ENCODE data around the gene ASS1.

Gene ASS1

GRCh38 chr9:130438382-130438981 lies 6.3 kb upstream of the ASS1 start:
- H3K4me3 ChIP-seq: no peak overlapping the region
- DNase-seq: no peak
- no peak overlapping the region for H3K27ac ChIP-seq
- H3K9me3 ChIP-seq: peaks cover 5 to 11% (median 9%) of the 10 kb centered on the region in 3 donors
- H3K4me1 ChIP-seq: peaks cover 0 to 4% (median 3%) of the 10 kb centered on the region in 4 donors
- no peaks in the 10 kb centered on the region for H3K36me3 ChIP-seq
- peaks cover 0 to 22% of the 10 kb centered on the region in 2 donors for H3K27me3 ChIP-seq
- TF ChIP-seq, protein P1, sequence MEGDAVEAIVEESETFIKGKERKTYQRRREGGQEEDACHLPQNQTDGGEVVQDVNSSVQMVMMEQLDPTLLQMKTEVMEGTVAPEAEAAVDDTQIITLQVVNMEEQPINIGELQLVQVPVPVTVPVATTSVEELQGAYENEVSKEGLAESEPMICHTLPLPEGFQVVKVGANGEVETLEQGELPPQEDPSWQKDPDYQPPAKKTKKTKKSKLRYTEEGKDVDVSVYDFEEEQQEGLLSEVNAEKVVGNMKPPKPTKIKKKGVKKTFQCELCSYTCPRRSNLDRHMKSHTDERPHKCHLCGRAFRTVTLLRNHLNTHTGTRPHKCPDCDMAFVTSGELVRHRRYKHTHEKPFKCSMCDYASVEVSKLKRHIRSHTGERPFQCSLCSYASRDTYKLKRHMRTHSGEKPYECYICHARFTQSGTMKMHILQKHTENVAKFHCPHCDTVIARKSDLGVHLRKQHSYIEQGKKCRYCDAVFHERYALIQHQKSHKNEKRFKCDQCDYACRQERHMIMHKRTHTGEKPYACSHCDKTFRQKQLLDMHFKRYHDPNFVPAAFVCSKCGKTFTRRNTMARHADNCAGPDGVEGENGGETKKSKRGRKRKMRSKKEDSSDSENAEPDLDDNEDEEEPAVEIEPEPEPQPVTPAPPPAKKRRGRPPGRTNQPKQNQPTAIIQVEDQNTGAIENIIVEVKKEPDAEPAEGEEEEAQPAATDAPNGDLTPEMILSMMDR (IDR thresholded peaks at IDR 0.05): no peak
- intact Hi-C loops (cut with DNase I; ENCODE audit: low total_unique reads): no loop called here

- H3K27ac ChIP-seq: no peak overlapping the region
- H3K9me3 ChIP-seq: peaks cover 5 to 11% (median 9%) of the 10 kb centered on the region in 3 donors
- TF ChIP-seq, protein P1 (IDR thresholded peaks at IDR 0.05): no peak
- intact Hi-C loops (cut with DNase I; ENCODE audit: low total_unique reads): no loop called here
- H3K4me1 ChIP-seq: peaks cover 0 to 19% (median 15%) of the 10 kb centered on the region in 4 donors
- H3K4me3 ChIP-seq: no peak overlapping the region
- peaks cover 0 to 10% of the 10 kb centered on the region in 2 donors for H3K27me3 ChIP-seq
- no peak for DNase-seq
- H3K36me3 ChIP-seq: no peaks in the 10 kb centered on the region
Observed at GRCh38 chr9:130441031-130441430, 3.7 kb upstream of the ASS1 start.

- intact Hi-C loops (cut with DNase I; ENCODE audit: low total_unique reads): no loop called here
- H3K27me3 ChIP-seq: peaks cover 0 to 3% of the 10 kb centered on the region in 2 donors
- no peaks in the 10 kb centered on the region for H3K36me3 ChIP-seq
- H3K4me1 ChIP-seq: peaks cover 0 to 38% (median 33%) of the 10 kb centered on the region in 4 donors
- no peak overlapping the region for H3K27ac ChIP-seq
- peaks cover 5 to 11% (median 9%) of the 10 kb centered on the region in 3 donors for H3K9me3 ChIP-seq
- DNase-seq: no peak
- TF ChIP-seq, protein P1 (IDR thresholded peaks at IDR 0.05): no peak
- no peak overlapping the region for H3K4me3 ChIP-seq
Observed at GRCh38 chr9:130442746-130443455, 1.9 kb upstream of the ASS1 start.

DNA sequence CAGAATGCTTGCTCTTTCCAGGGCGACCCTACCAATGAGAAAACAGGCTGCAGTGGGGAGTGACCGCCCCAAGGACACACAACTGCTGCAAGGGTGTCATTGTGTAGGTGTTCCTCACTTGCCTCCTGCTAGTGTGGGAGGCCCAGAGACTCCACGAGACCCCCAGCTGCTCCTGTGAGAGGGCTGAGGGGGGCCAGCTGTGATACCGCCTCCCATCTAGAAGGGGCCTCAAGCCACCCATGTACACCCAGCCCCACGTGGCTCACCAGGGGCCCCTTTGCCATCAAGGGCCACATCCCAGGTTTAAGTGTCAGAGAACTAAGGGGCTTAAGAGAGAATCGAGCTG lies 1.3 kb upstream of the ASS1 start:
- Histone ChIP-seq H3K4me3 (no peak overlapping the region), H3K9me3 (peaks cover 5 to 11% (median 9%) of the 10 kb centered on the region in 3 donors), H3K4me1 (peaks cover 0 to 41% (median 33%) of the 10 kb centered on the region in 4 donors), H3K27ac (no peak overlapping the region), H3K27me3 (peaks cover 0 to 2% of the 10 kb centered on the region in 2 donors), H3K36me3 (no peaks in the 10 kb centered on the region)
- no peak for DNase-seq
- TF ChIP-seq, protein P1 (IDR thresholded peaks at IDR 0.05): no peak
- intact Hi-C loops (cut with DNase I; ENCODE audit: low total_unique reads): no loop called here

GRCh38 chr9:130443840-130444492 lies 795 bp upstream of the ASS1 start:
- Histone ChIP-seq H3K9me3 (peaks cover 5 to 11% (median 9%) of the 10 kb centered on the region in 3 donors), H3K4me1 (peaks cover 0 to 41% (median 33%) of the 10 kb centered on the region in 4 donors), H3K27ac (peak overlapping the region; percentile 73 to 79), H3K4me3 (peak overlapping the region; percentile 57 to 80), H3K27me3 (no peaks in the 10 kb centered on the region), H3K36me3 (no peaks in the 10 kb centered on the region)
- DNase-seq: peak in 1 of 2 donors; percentile 64
- intact Hi-C loops (cut with DNase I; ENCODE audit: low total_unique reads): no loop called here
- TF ChIP-seq, protein P1 (IDR thresholded peaks at IDR 0.05): no peak
